ENCODE measurements around the gene MBD3L3. TPM values are rescaled to one million over a fixed set of nuclear protein-coding genes. Genes with fewer than 3 reads are reported as not detected.

The MBD3L3 gene
- total RNA-seq, 1 experiment from 2014 or later: 9.0 TPM

DNA sequence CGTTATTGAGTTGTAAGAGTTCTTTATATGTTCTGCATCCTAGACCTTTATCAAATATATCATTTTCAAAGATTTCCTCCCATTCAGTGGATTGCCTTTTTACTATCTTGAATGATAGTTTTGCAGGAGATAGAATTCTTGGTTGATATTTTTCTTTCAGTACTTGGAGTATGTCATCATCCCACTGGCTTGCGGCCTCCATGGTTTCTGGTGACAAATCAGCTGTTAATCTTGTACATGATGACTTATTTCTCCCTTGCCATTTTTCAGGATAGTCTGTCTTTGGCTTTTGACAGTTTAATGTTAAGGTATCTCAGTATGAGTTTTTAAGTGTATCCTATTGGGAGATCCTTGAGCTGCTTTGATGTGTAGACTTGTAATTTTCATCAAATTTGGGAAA lies 19.5 kb upstream of the MBD3L3 start:
- Histone ChIP-seq H3K9me3 (ENCODE audit: low read depth, low read length, poor library complexity, severe bottlenecking) (peaks cover 60% of the 10 kb centered on the region), H3K27me3 (replicated peaks; ENCODE audit: insufficient read depth, low read depth, low read length, poor library complexity) (no peaks in the 10 kb centered on the region), H3K27ac (ENCODE audit: low read depth, low read length, poor library complexity, severe bottlenecking) (no peak overlapping the region), H3K4me1 (ENCODE audit: insufficient read depth, low read length, poor library complexity, severe bottlenecking) (no peaks in the 10 kb centered on the region), H3K36me3 (ENCODE audit: insufficient read depth, low read length, poor library complexity, severe bottlenecking) (peaks cover 95% of the 10 kb centered on the region), H3K4me3 (ENCODE audit: low read depth, low read length, poor library complexity, severe bottlenecking) (no peak overlapping the region)
- DNase-seq (ENCODE audit: low spot score): no peak
- ChIA-PET CTCF (no interaction called here), POLR2A (ENCODE audit: low non-redundant PET) (no interaction called here)
- TF ChIP-seq, protein P1, sequence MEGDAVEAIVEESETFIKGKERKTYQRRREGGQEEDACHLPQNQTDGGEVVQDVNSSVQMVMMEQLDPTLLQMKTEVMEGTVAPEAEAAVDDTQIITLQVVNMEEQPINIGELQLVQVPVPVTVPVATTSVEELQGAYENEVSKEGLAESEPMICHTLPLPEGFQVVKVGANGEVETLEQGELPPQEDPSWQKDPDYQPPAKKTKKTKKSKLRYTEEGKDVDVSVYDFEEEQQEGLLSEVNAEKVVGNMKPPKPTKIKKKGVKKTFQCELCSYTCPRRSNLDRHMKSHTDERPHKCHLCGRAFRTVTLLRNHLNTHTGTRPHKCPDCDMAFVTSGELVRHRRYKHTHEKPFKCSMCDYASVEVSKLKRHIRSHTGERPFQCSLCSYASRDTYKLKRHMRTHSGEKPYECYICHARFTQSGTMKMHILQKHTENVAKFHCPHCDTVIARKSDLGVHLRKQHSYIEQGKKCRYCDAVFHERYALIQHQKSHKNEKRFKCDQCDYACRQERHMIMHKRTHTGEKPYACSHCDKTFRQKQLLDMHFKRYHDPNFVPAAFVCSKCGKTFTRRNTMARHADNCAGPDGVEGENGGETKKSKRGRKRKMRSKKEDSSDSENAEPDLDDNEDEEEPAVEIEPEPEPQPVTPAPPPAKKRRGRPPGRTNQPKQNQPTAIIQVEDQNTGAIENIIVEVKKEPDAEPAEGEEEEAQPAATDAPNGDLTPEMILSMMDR (conservative IDR thresholded peaks at IDR 0.05; ENCODE audit: low read depth, low read length): no peak
- TF ChIP-seq EZH2 (IDR thresholded peaks at IDR 0.05; ENCODE audit: borderline replicate concordance, low read depth, low read length, poor library complexity, severe bottlenecking): no peak
- intact Hi-C loops (cut with micrococcal nuclease; ENCODE audit: unreplicated experiment): no loop called here
- BruUV-seq (replicated peaks): no TSS peak

- CTCF ChIA-PET: no interaction called here
- Histone ChIP-seq H3K4me1 (ENCODE audit: insufficient read depth, low read length, poor library complexity, severe bottlenecking) (no peaks in the 10 kb centered on the region), H3K9me3 (ENCODE audit: low read depth, low read length, poor library complexity, severe bottlenecking) (peaks cover 42% of the 10 kb centered on the region), H3K36me3 (ENCODE audit: insufficient read depth, low read length, poor library complexity, severe bottlenecking) (peaks cover 89% of the 10 kb centered on the region), H3K4me3 (ENCODE audit: low read depth, low read length, poor library complexity, severe bottlenecking) (no peak overlapping the region), H3K27ac (ENCODE audit: low read depth, low read length, poor library complexity, severe bottlenecking) (no peak overlapping the region), H3K27me3 (replicated peaks; ENCODE audit: insufficient read depth, low read depth, low read length, poor library complexity) (no peaks in the 10 kb centered on the region)
- no peak for DNase-seq (ENCODE audit: low spot score)
- no TSS peak for BruUV-seq (replicated peaks)
- POLR2A ChIA-PET (ENCODE audit: low non-redundant PET): interaction anchor here (0.6 kb wide), 2 partner anchors 11 to 249 kb away, joined by 3 read pairs; no protein-coding TSS in a partner anchor
- intact Hi-C loops (cut with micrococcal nuclease; ENCODE audit: unreplicated experiment): no loop called here
- no peak for TF ChIP-seq EZH2 (IDR thresholded peaks at IDR 0.05; ENCODE audit: borderline replicate concordance, low read depth, low read length, poor library complexity, severe bottlenecking)
- TF ChIP-seq, protein P1 (conservative IDR thresholded peaks at IDR 0.05; ENCODE audit: low read depth, low read length): no peak
Measured at GRCh38 chr19:7076151-7076550, 17.7 kb upstream of the MBD3L3 start.

GRCh38 chr19:7074705-7075282 lies 16.3 kb upstream of the MBD3L3 start:
- H3K36me3 ChIP-seq (ENCODE audit: insufficient read depth, low read length, poor library complexity, severe bottlenecking): peaks cover 80% of the 10 kb centered on the region
- no TSS peak for BruUV-seq (replicated peaks)
- ChIA-PET CTCF (no interaction called here), POLR2A (ENCODE audit: low non-redundant PET) (no interaction called here)
- H3K27ac ChIP-seq (ENCODE audit: low read depth, low read length, poor library complexity, severe bottlenecking): no peak overlapping the region
- intact Hi-C loops (cut with micrococcal nuclease; ENCODE audit: unreplicated experiment): no loop called here
- H3K9me3 ChIP-seq (ENCODE audit: low read depth, low read length, poor library complexity, severe bottlenecking): peaks cover 29% of the 10 kb centered on the region
- no peak overlapping the region for H3K4me3 ChIP-seq (ENCODE audit: low read depth, low read length, poor library complexity, severe bottlenecking)
- H3K4me1 ChIP-seq (ENCODE audit: insufficient read depth, low read length, poor library complexity, severe bottlenecking): no peaks in the 10 kb centered on the region
- H3K27me3 ChIP-seq (replicated peaks; ENCODE audit: insufficient read depth, low read depth, low read length, poor library complexity): no peaks in the 10 kb centered on the region
- TF ChIP-seq, protein P1 (conservative IDR thresholded peaks at IDR 0.05; ENCODE audit: low read depth, low read length): no peak
- no peak for TF ChIP-seq EZH2 (IDR thresholded peaks at IDR 0.05; ENCODE audit: borderline replicate concordance, low read depth, low read length, poor library complexity, severe bottlenecking)
- DNase-seq (ENCODE audit: low spot score): no peak

Data from A673 (cell line).